HL-60 (cell line): Measurements from ENCODE around the gene ENTPD6.

Source experiments
- DNase-seq, 2 experiments: peaks; one replicate each; pipeline ENCODE4 v3.0.0-alpha.2; 2010 to 2020; ENCODE audit warnings: low read depth in 1 of 2, low spot score in 1 of 2
- H3K27ac ChIP-seq: fragments of 250-450 bp; sonication (Bioruptor Pico); replicated peaks from 2 replicates; pipeline ENCODE4 v1.5.1; 2020; ENCODE audit warnings: mild to moderate bottlenecking, moderate library complexity
- H3K27me3 ChIP-seq: fragments of 250-450 bp; sonication (Bioruptor Pico); 2 replicates; pipeline ENCODE4 v1.5.1; 2021; ENCODE audit warnings: mild to moderate bottlenecking, moderate library complexity; ENCODE audit not compliant: insufficient read depth, poor library complexity, severe bottlenecking
- H3K4me3 ChIP-seq: replicated peaks from 2 replicates; pipeline ENCODE4 v1.5.1; 2011; ENCODE audit warnings: mild to moderate bottlenecking, control low read depth, low read length; ENCODE audit not compliant: insufficient read depth
- GABPA ChIP-seq: IDR thresholded peaks from 2 replicates; pipeline ENCODE4 v1.6.1; 2012; ENCODE audit warnings: low read depth
- POLR2AphosphoS5 ChIP-seq: IDR thresholded peaks from 2 replicates; pipeline ENCODE4 v1.6.1; 2012; ENCODE audit warnings: low read depth
- SPI1 ChIP-seq: IDR thresholded peaks from 2 replicates; pipeline ENCODE4 v1.6.1; 2012; ENCODE audit warnings: low read depth, mild to moderate bottlenecking, borderline replicate concordance
- TF ChIP-seq, protein P1 (sequence below): IDR thresholded peaks from 2 replicates; pipeline ENCODE4 v1.6.1; 2012; ENCODE audit warnings: low read depth; ENCODE audit not compliant: insufficient replicate concordance
- TF ChIP-seq, protein P2 (sequence below): IDR thresholded peaks from one replicate; pipeline ENCODE4 v1.5.1; 2011; ENCODE audit warnings: low read length, control low read depth, inconsistent platforms; ENCODE audit not compliant: insufficient read depth

The ENTPD6 gene

DNA sequence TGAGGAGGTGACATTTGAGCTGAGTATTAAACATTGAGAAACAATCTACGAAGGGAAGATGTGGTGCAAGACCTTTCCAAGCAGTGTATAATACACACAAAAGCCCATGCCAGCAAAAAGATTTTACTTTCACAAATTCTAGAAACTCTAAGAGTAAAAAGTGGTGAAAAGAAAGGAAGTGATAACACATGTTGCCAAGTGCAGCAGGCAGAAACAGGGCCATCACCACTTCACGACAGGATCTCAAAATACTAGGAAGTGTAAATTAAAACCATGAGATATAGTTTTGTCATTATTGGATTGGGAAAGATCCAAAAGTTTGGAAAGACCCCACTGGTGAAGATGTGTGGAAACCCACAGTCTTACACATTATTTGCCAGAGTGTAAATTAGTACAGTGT is 1.7 kb upstream of the ENTPD6 start:
- Histone ChIP-seq H3K4me3 (no peak overlapping the region), H3K27ac (no peak overlapping the region), H3K27me3 (no peaks in the 10 kb centered on the region)
- no peak for DNase-seq
- TF ChIP-seq GABPA = no peak
- no peak for TF ChIP-seq POLR2AphosphoS5
- TF ChIP-seq, protein P1, sequence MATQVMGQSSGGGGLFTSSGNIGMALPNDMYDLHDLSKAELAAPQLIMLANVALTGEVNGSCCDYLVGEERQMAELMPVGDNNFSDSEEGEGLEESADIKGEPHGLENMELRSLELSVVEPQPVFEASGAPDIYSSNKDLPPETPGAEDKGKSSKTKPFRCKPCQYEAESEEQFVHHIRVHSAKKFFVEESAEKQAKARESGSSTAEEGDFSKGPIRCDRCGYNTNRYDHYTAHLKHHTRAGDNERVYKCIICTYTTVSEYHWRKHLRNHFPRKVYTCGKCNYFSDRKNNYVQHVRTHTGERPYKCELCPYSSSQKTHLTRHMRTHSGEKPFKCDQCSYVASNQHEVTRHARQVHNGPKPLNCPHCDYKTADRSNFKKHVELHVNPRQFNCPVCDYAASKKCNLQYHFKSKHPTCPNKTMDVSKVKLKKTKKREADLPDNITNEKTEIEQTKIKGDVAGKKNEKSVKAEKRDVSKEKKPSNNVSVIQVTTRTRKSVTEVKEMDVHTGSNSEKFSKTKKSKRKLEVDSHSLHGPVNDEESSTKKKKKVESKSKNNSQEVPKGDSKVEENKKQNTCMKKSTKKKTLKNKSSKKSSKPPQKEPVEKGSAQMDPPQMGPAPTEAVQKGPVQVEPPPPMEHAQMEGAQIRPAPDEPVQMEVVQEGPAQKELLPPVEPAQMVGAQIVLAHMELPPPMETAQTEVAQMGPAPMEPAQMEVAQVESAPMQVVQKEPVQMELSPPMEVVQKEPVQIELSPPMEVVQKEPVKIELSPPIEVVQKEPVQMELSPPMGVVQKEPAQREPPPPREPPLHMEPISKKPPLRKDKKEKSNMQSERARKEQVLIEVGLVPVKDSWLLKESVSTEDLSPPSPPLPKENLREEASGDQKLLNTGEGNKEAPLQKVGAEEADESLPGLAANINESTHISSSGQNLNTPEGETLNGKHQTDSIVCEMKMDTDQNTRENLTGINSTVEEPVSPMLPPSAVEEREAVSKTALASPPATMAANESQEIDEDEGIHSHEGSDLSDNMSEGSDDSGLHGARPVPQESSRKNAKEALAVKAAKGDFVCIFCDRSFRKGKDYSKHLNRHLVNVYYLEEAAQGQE = no peak
- TF ChIP-seq, protein P2, sequence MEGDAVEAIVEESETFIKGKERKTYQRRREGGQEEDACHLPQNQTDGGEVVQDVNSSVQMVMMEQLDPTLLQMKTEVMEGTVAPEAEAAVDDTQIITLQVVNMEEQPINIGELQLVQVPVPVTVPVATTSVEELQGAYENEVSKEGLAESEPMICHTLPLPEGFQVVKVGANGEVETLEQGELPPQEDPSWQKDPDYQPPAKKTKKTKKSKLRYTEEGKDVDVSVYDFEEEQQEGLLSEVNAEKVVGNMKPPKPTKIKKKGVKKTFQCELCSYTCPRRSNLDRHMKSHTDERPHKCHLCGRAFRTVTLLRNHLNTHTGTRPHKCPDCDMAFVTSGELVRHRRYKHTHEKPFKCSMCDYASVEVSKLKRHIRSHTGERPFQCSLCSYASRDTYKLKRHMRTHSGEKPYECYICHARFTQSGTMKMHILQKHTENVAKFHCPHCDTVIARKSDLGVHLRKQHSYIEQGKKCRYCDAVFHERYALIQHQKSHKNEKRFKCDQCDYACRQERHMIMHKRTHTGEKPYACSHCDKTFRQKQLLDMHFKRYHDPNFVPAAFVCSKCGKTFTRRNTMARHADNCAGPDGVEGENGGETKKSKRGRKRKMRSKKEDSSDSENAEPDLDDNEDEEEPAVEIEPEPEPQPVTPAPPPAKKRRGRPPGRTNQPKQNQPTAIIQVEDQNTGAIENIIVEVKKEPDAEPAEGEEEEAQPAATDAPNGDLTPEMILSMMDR = no peak
- TF ChIP-seq SPI1 = no peak

DNA sequence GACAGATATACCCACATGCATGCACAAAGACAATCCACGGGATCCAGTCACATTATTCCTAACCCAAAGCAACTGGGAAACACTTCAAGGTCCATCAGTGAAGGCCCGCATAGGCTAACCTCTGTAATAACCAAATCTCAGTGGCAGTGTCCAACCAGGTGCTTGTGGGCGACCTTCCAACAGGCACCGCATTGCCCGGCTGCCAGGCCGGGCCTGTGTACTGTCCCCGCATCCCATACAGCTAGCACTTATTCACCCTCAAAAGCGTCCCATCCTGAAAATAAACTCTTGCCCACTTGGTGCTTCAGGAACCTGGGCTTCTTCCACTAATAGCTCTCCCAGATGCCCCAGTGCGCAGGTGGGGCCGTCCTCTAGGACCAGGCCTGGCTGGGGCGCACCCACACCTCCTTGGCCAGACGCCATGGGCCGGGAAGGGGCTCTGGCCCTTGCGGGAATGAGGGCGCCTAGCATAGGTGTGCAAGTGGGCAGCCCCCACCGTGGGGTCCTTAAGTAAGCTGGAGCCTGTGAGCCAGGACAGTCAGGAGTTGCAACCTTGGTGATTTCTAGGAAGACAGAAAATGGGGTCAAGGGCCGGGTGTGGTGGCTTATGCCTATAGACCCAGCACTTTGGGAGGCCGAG is 1.1 kb upstream of the ENTPD6 start:
- Histone ChIP-seq H3K4me3 (no peak overlapping the region), H3K27me3 (no peaks in the 10 kb centered on the region), H3K27ac (no peak overlapping the region)
- DNase-seq = no peak
- TF ChIP-seq, protein P2 = no peak
- TF ChIP-seq POLR2AphosphoS5 (no peak), GABPA (no peak), SPI1 (no peak)
- TF ChIP-seq, protein P1 = no peak

DNA sequence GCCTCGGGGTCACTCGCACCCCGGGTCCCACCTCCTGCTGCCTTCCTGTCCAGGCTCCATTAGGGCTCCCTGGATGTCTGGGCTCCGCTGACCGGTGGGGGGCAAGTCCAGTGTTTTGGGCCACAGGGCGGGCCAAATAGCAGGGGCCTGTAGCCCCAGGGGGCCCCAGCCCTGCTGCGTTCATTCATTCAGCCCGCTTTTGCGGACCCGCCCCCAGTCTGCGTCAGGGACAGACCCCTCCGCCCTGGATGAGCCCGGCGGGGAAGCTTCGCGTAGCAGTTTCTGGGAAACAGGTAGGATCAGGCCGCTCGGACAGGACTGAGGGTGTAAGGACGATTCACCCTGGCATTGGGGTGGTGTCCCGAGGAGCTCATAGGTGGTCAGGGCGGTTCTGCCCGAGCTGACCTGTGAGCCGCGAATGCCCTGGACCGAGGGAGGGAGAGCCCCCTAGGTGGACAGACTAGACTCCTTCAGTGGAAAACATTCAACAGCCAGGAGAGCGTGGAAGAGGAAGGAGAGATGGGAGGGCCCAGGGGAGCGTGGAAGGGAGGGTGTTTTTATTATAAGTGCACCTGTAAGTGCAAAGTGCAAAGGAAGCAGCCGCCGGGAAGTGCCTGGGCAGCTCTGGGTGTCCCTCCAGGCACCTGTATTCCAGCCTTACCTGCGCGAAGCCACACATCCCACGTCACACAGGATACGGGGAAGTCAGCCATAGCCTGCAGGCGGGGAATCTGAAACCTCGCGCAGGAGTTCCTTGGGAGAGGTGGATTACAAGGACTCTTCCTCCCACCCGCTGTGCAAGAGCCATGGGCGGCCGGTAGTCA is 662 bp downstream of the ENTPD6 start:
- Histone ChIP-seq H3K27me3 (no peaks in the 10 kb centered on the region), H3K4me3 (peak overlapping the region; percentile 93), H3K27ac (peak overlapping the region; percentile 70)
- TF ChIP-seq, protein P1 = no peak
- TF ChIP-seq, protein P2 = no peak
- TF ChIP-seq GABPA (no peak), SPI1 (no peak), POLR2AphosphoS5 (no peak)
- DNase-seq = peak in 1 of 2 experiments; percentile 15
